ENCODE measurements around the gene TSPAN9.

GRCh38 chr12:3149515-3150307 lies 72.5 kb downstream of the TSPAN9 start:
- TF ChIP-seq POLR2A (IDR thresholded peaks at IDR 0.05; ENCODE audit: low read depth, low read length), result no peak
- TF ChIP-seq CTCF (conservative IDR thresholded peaks at IDR 0.05; ENCODE audit: low read depth, low read length), result no peak
